Stomach smooth muscle (tissue), 2 donors: ENCODE measurements around the gene ZRANB1.
A peak's percentile ranks its signal among the peaks of the same experiment; 100 is the strongest.

Experiments used
- H3K27ac ChIP-seq: one replicate; pipeline ENCODE4 v1.7.0; 2013; ENCODE audit warnings: mild to moderate bottlenecking, low read length, inconsistent platforms
- H3K27me3 ChIP-seq, 2 donors: one replicate each; pipeline ENCODE4 v1.7.0; 2013; ENCODE audit warnings: low read length in 2 of 2; ENCODE audit not compliant: insufficient read depth in 2 of 2, control insufficient read depth in 1 of 2
- H3K36me3 ChIP-seq, 2 donors: one replicate each; pipeline ENCODE4 v1.7.0; 2013; ENCODE audit warnings: low read length in 2 of 2; ENCODE audit not compliant: control insufficient read depth in 2 of 2, insufficient read depth in 2 of 2
- H3K4me1 ChIP-seq: one replicate; pipeline ENCODE4 v1.7.0; 2013; ENCODE audit warnings: low read length; ENCODE audit not compliant: control insufficient read depth, insufficient read depth
- H3K4me3 ChIP-seq, 2 donors: one replicate each; pipeline ENCODE4 v1.7.0; 2013; ENCODE audit warnings: low read length in 2 of 2
- H3K9ac ChIP-seq, 2 donors: one replicate each; pipeline ENCODE4 v1.7.0; 2013; ENCODE audit warnings: low read length in 2 of 2, mild to moderate bottlenecking in 1 of 2
- H3K9me3 ChIP-seq, 2 donors: one replicate each; pipeline ENCODE4 v1.7.0; 2013; ENCODE audit warnings: low read length in 2 of 2; ENCODE audit not compliant: control insufficient read depth in 2 of 2
- donor health status: healthy.
- donor health status: Pancreatic carcinoma.

ZRANB1 gene

DNA sequence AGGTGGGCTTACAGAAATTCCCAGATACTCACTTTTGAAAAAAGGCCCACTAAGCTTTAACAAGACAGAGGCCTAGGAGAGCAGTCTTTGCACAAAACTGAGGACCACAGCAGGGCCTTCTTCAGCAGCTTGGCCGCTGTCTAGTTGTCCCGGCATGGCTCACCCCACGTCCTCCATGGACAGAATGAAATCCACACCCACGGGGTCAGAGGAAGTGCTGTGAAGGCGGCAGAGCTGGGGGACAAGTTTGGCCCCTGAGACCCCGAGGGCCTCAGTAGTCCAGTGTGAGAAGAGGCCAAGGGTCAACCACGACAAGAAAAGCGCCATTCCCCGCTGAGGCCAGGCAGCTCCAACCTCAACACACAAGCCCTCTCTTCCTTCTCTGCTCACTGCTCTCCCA lies 78.9 kb downstream of the ZRANB1 start:
- Histone ChIP-seq H3K4me3 (no peak overlapping the region), H3K4me1 (peaks cover 43% of the 10 kb centered on the region), H3K9ac (no peak overlapping the region), H3K27ac (no peak overlapping the region), H3K27me3 (no peaks in the 10 kb centered on the region), H3K9me3 (no peaks in the 10 kb centered on the region), H3K36me3 (peaks cover 0 to 8% of the 10 kb centered on the region in 2 donors)

DNA sequence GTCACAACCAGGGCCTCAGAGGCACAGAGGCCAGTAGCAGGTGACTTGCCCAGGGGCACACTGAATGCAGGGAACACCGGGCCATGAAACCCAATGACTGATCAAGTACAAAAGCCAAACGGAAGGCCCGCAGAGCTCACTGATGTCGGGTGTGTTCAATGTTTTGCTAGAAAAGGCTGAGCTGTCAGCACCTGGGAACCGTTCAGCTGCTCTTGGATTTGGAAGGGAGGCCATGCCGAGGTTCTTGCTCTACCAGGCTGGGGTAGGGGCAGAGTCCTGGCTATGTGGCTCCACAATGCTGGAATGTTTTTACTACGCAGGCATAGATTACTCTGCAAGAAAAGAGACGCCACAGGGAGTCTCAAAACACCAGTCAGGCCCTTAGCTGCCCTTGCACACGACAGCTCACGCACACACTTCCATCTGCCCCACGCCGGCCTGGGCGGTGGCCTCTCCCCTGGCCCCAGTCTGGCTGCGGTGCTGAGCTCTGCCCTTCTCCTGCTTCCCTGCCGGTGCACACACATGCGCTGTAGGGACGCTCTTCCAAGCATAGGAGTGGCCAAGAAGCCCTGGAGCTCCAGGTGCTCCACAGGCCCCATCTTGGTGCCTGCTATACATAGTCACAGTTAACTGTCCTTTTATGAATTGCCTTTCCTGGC lies 79.9 kb downstream of the ZRANB1 start:
- Histone ChIP-seq H3K9me3 (no peaks in the 10 kb centered on the region), H3K27ac (peak overlapping the region; percentile 6), H3K27me3 (no peaks in the 10 kb centered on the region), H3K9ac (no peak overlapping the region), H3K36me3 (peaks cover 0 to 10% of the 10 kb centered on the region in 2 donors), H3K4me1 (peaks cover 34% of the 10 kb centered on the region), H3K4me3 (no peak overlapping the region)

DNA sequence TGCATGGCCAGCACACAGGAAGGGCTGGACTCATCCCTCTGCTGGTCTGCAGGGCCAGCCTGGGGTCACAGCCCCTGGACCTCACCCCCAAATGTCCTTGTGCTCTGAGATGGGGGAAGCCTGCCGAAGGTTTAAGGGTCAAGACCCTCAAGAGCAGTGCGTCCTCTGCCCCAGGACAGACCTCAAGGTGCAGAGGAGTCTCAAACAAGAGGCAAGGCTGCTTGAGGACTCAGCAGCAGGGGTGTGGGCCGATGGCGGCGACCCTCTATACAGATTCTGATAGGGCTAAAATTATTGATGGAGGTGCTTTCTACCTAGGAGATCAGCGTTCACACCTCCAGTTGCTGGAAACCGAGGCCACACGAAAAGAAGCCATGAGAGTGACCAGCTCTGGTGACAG lies 80.7 kb downstream of the ZRANB1 start:
- no peak overlapping the region for H3K9ac ChIP-seq

DNA sequence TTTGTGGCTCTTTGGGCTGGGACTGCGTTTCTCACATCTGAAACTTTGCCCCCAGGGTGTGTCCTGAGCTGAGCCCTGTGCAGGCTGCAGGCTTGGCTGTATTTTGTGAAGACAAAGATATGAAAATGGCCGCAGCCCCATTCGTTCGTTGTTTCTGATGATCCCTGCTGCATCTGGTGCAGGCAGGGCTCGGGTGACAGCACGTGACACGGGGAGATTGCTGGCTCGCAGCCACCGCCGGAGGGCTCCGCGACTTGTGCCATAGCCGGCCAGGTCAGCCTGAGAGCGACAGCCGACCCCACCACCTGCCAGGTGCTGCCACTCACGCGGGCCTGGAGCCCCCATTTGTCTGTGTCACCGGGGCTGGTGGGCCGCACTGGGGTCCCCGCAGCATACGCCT lies 81.3 kb downstream of the ZRANB1 start:
- no peak overlapping the region for H3K9ac ChIP-seq
- peak overlapping the region; percentile 49 for H3K27ac ChIP-seq
- peaks cover 0 to 9% of the 10 kb centered on the region in 2 donors for H3K36me3 ChIP-seq

More for the DNA sequence above, 80.7 kb downstream of the ZRANB1 start:
- Histone ChIP-seq H3K9me3 (no peaks in the 10 kb centered on the region), H3K27me3 (no peaks in the 10 kb centered on the region), H3K4me3 (no peak overlapping the region), H3K36me3 (peaks cover 0 to 9% of the 10 kb centered on the region in 2 donors), H3K27ac (peak overlapping the region; percentile 6), H3K4me1 (peaks cover 31% of the 10 kb centered on the region)

DNA sequence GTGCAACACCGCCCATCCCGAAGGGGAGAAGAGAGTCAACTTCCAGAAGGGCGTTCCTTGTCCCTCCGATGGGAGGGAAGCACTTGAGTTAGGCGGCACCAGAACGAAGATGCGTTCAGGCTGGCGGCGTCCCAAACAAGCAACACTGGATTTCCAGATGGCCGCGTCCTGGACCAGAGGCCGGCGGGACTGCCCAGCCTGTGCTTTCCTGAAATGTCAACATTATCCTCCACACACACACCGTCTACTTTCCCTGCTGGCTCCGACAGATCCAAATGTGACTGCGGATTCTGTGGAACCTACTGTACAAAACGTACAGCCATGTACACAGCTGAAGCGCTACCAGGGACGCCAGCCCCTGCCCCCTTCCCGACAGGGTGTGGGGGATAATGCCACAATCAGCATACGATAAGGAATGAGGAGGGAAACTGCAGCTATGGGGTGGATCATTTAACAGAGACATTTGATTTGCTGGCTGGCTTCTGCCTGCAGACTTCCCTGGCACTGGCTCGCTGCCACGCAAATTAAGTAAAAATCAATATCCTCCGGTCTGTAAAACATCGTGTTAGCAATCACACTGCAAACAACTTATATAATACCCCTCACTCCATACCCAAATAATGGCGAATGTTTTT lies 82.1 kb downstream of the ZRANB1 start:
- H3K4me1 ChIP-seq: peaks cover 40% of the 10 kb centered on the region
- H3K9me3 ChIP-seq: no peaks in the 10 kb centered on the region
- H3K27ac ChIP-seq: peak overlapping the region; percentile 49
- no peaks in the 10 kb centered on the region for H3K27me3 ChIP-seq
- H3K36me3 ChIP-seq: peaks cover 0 to 9% of the 10 kb centered on the region in 2 donors
- H3K9ac ChIP-seq: no peak overlapping the region
- H3K4me3 ChIP-seq: peak overlapping the region in 1 of 2 donors; percentile 54

More for the DNA sequence above, 81.3 kb downstream of the ZRANB1 start:
- peak overlapping the region in 1 of 2 donors; percentile 54 for H3K4me3 ChIP-seq
- peaks cover 33% of the 10 kb centered on the region for H3K4me1 ChIP-seq
- H3K27me3 ChIP-seq: no peaks in the 10 kb centered on the region
- H3K9me3 ChIP-seq: no peaks in the 10 kb centered on the region

DNA sequence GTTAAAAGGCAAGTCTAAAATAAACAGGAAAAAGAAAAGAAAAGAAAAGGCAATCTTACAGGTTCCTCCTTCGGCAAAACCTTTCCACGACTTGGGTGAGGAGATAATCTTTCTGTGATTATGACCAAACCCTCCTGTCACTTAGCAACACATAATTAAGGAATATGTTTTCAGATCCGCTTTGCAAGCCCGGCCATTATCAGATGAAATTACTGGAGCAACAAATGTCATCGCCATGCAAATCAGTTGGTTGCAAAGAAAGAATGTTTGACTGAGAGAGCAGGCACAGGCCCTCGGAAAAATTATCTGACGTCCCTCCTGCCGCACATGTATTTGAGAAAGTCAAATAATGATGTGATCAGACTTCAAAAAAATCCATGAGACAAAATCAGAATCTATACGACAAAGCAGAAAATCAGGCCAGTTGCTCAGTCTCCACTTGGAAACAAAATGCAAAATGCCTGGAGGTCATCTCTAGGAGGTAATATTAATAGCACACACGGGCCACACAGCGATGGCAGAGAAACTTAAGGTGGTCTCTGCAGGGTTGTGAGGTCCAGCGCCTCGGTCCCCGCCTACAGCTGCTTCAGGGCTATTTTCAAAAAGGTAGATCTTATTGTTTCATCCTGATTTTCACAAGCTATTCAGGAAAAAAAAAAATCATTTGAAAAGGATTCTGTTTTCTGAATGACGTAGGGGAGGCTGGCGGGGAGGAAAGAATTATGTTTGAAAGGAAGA lies 82.7 kb downstream of the ZRANB1 start:
- no peak overlapping the region for H3K9ac ChIP-seq
- no peaks in the 10 kb centered on the region for H3K27me3 ChIP-seq
- peaks cover 47% of the 10 kb centered on the region for H3K4me1 ChIP-seq
- peaks cover 0 to 9% of the 10 kb centered on the region in 2 donors for H3K36me3 ChIP-seq
- peak overlapping the region; percentile 46 for H3K27ac ChIP-seq
- no peaks in the 10 kb centered on the region for H3K9me3 ChIP-seq
- H3K4me3 ChIP-seq: peak overlapping the region in 1 of 2 donors; percentile 22

DNA sequence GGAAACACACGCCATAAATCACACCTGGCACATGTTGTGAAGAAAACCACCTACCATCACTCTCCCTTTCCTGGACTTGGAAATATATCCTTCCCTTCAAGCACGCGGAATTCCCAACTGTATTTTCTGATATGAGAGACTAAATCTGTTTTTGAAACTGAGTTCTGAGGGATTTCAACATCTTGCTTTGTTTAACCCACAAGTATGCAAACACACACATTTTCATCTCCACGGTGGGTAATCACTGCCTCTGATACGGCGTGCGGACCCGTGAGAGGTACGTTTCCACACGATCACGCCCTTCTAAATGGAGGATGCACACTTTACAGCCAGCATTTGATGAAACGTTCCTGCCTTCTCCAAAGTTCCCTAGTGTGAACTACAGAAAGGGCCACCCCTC lies 83.4 kb downstream of the ZRANB1 start:
- Histone ChIP-seq H3K4me3 (no peak overlapping the region), H3K9ac (no peak overlapping the region), H3K4me1 (peaks cover 50% of the 10 kb centered on the region), H3K36me3 (peaks cover 0 to 7% of the 10 kb centered on the region in 2 donors), H3K27me3 (no peaks in the 10 kb centered on the region), H3K27ac (no peak overlapping the region), H3K9me3 (no peaks in the 10 kb centered on the region)

DNA sequence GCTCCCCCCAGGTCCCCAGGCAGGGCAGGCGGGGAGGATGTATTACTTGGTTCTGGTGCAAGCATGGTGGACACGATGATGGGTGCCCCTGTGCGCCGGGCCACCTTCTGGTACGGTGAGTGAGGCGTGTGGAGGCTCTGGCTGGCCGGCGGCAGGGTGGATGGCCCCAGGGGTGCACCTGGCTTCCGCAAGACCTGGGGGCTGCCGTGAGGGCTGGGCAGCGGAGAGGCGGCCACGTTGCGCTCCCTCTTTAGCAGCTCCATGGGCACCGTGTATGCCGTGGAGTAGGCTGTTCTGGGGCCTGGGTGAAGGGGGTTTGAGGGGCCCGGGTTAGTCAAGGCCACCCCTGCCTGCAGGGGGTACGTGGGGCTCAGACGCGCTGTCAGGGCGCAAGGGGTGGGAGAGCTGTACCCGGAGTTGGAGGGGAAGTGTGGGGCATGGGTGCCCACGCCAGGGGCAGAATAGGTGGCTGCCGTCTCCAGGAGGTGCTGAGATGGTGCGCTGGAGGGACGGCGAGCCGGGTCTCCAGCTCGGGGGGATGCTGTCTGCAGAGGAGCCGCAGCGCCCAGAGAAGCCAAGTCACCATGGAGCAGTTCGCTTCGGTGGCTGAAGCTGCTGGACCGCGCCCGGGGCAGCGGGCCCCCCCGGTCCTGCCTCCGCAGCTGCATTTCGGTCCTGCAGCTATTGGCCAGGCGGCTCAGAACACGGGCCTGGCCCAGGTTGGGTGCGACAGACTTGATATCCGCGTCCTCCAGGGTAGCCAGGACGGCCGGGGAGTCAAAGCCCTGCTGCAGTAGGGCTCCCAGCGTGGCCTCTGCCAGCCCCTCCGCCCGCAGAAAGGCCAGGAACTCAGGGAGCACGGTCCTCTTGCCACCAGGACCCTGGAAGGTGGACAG lies 84.4 kb downstream of the ZRANB1 start:
- no peak overlapping the region for H3K4me3 ChIP-seq
- peaks cover 0 to 5% of the 10 kb centered on the region in 2 donors for H3K36me3 ChIP-seq
- H3K4me1 ChIP-seq: peaks cover 57% of the 10 kb centered on the region
- H3K27me3 ChIP-seq: no peaks in the 10 kb centered on the region
- H3K27ac ChIP-seq: no peak overlapping the region
- no peak overlapping the region for H3K9ac ChIP-seq
- no peaks in the 10 kb centered on the region for H3K9me3 ChIP-seq

DNA sequence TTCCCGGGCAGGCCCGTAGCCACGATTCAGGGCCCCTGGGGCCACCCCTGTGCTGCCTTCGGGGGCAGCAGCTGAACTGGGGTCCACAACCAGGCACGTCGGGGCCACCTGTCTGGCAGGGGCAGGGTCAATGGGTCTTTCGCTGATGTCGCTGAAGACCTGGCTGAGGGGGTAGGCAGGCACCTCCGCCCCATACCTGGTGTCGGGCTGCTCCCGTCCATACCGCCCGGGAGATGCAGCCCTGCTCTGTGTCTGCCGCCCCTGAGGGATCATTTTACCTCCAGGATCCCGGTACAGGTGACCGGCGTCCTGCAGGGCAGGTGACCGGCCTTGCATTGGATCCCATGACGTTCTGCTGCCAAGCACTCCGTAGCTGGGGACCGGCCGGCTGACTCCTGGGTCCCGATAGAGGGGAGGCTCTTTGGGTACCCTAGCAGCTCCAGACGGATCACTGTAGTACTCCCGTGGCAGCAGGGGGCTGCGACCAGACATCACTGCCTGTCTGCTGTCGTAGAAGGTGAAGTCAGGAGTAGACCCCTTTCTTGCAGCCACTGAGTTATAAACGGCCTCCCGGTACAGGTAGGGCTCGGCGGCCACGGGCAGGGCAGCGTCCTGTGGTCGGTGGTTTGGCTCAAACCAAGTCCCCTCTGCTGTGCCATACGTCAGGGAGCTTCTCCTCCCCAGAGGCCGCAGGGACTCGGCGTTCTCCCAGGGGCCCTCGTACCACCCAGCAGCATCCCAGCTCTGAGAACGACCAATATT lies 85.2 kb downstream of the ZRANB1 start:
- Histone ChIP-seq H3K27ac (no peak overlapping the region), H3K27me3 (no peaks in the 10 kb centered on the region), H3K9me3 (no peaks in the 10 kb centered on the region), H3K4me3 (no peak overlapping the region), H3K4me1 (peaks cover 57% of the 10 kb centered on the region), H3K36me3 (peaks cover 0 to 5% of the 10 kb centered on the region in 2 donors), H3K9ac (no peak overlapping the region)
